ENCODE measurements around the gene FUBP3.

DNA sequence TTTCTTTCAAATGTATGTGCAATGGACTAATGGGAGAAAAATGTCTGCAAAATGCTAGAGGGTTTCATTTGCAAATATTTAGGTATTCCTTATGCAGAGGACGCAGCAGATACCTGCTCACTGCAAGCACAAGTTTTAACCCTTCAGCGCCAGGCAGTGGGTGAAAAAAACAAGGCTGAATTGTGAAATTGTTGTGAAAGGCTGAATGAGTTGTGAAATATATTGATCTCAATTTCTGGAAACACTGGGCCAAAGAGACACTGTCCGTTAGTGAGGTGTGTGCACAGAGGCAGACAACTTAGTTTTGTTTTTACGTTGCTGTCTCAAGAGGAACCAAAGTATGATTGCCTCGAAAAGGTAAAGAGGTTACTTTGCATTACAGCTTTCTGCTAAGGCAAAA lies 18.8 kb downstream of the FUBP3 start:
- TF ChIP-seq POLR2AphosphoS5 (IDR thresholded peaks at IDR 0.05), result no peak
- no peak for TF ChIP-seq CTCF (IDR thresholded peaks at IDR 0.05 in 8 of 11, conservative IDR thresholded peaks at IDR 0.05 in 3 of 11)
